ENCODE results near the gene SOX5.

Gene SOX5

GRCh38 chr12:23757541-23757962 lies 191.9 kb downstream of the SOX5 start:
- Histone ChIP-seq H3K27ac (ENCODE audit: low read length, poor library complexity, severe bottlenecking) (no peak overlapping the region), H2BK5ac (ENCODE audit: low read depth, low read length, poor library complexity, severe bottlenecking) (no peak overlapping the region), H2AFZ (ENCODE audit: low read depth, low read length) (no peak overlapping the region), H2AK5ac (ENCODE audit: low read length, severe bottlenecking) (no peak overlapping the region), H3K4ac (ENCODE audit: low read depth in 1 of 2, low read length in 2 of 2) (no peak overlapping the region), H3K27me3 (ENCODE audit: control insufficient read depth in 1 of 2, insufficient read depth in 1 of 2, low read length in 2 of 2) (no peaks in the 10 kb centered on the region), H3K4me1 (ENCODE audit: control insufficient read depth, insufficient read depth, low read depth, low read length) (no peaks in the 10 kb centered on the region), H2BK120ac (ENCODE audit: low read depth, low read length) (no peak overlapping the region), H3K14ac (ENCODE audit: low read length in 2 of 2) (no peak overlapping the region), H2BK15ac (ENCODE audit: low read depth, poor library complexity, severe bottlenecking) (no peak overlapping the region), H4K8ac (ENCODE audit: low read length) (no peak overlapping the region), H3K36me3 (ENCODE audit: control insufficient read depth in 1 of 2, insufficient read depth in 2 of 2, low read depth in 1 of 2, low read length in 2 of 2) (no peaks in the 10 kb centered on the region), H3K9me3 (ENCODE audit: control insufficient read depth, low read length) (no peaks in the 10 kb centered on the region), H3K9ac (ENCODE audit: low read length) (no peak overlapping the region), H4K91ac (ENCODE audit: low read length) (no peak overlapping the region), H3K79me1 (replicated peaks; ENCODE audit: low read length, poor library complexity, severe bottlenecking) (no peaks in the 10 kb centered on the region), H2BK12ac (ENCODE audit: low read length in 2 of 2) (no peak overlapping the region), H3K4me2 (ENCODE audit: low read length, poor library complexity, severe bottlenecking) (no peak overlapping the region), H3K23ac (ENCODE audit: low read length in 2 of 2) (no peak overlapping the region), H3K18ac (ENCODE audit: low read depth in 1 of 2, low read length in 2 of 2) (no peak overlapping the region), H3K4me3 (ENCODE audit: insufficient read depth in 1 of 2, low read depth in 1 of 2, low read length in 2 of 2) (no peak overlapping the region)
- 74% methylated on average over 1 of the region's 1 CpG for WGBS
- DNase-seq: no peak

- H2AFZ ChIP-seq (ENCODE audit: low read depth, low read length): no peak overlapping the region
- DNase-seq: no peak
- no peak overlapping the region for H2BK120ac ChIP-seq (ENCODE audit: low read depth, low read length)
- H3K27me3 ChIP-seq (ENCODE audit: control insufficient read depth in 1 of 2, insufficient read depth in 1 of 2, low read length in 2 of 2): no peaks in the 10 kb centered on the region
- H2BK5ac ChIP-seq (ENCODE audit: low read depth, low read length, poor library complexity, severe bottlenecking): no peak overlapping the region
- H3K4me2 ChIP-seq (ENCODE audit: low read length, poor library complexity, severe bottlenecking): no peak overlapping the region
- H3K14ac ChIP-seq (ENCODE audit: low read length in 2 of 2): no peak overlapping the region
- H3K36me3 ChIP-seq (ENCODE audit: control insufficient read depth in 1 of 2, insufficient read depth in 2 of 2, low read depth in 1 of 2, low read length in 2 of 2): no peaks in the 10 kb centered on the region
- H2BK15ac ChIP-seq (ENCODE audit: low read depth, poor library complexity, severe bottlenecking): no peak overlapping the region
- H2AK5ac ChIP-seq (ENCODE audit: low read length, severe bottlenecking): no peak overlapping the region
- H3K4me3 ChIP-seq (ENCODE audit: insufficient read depth in 1 of 2, low read depth in 1 of 2, low read length in 2 of 2): no peak overlapping the region
- H3K4me1 ChIP-seq (ENCODE audit: control insufficient read depth, insufficient read depth, low read depth, low read length): no peaks in the 10 kb centered on the region
- H4K8ac ChIP-seq (ENCODE audit: low read length): no peak overlapping the region
- no peak overlapping the region for H2BK12ac ChIP-seq (ENCODE audit: low read length in 2 of 2)
- H3K27ac ChIP-seq (ENCODE audit: low read length, poor library complexity, severe bottlenecking): no peak overlapping the region
- H3K23ac ChIP-seq (ENCODE audit: low read length in 2 of 2): no peak overlapping the region
- no peak overlapping the region for H3K4ac ChIP-seq (ENCODE audit: low read depth in 1 of 2, low read length in 2 of 2)
- WGBS: no CpG with 5 or more reads among the region's 2 CpGs
- no peak overlapping the region for H3K9ac ChIP-seq (ENCODE audit: low read length)
- no peaks in the 10 kb centered on the region for H3K9me3 ChIP-seq (ENCODE audit: control insufficient read depth, low read length)
- H3K79me1 ChIP-seq (replicated peaks; ENCODE audit: low read length, poor library complexity, severe bottlenecking): no peaks in the 10 kb centered on the region
- no peak overlapping the region for H3K18ac ChIP-seq (ENCODE audit: low read depth in 1 of 2, low read length in 2 of 2)
- H4K91ac ChIP-seq (ENCODE audit: low read length): no peak overlapping the region
Measured at GRCh38 chr12:23756416-23756815, 193.1 kb downstream of the SOX5 start.

- Histone ChIP-seq H3K4me2 (ENCODE audit: low read length, poor library complexity, severe bottlenecking) (no peak overlapping the region), H3K4me3 (ENCODE audit: insufficient read depth in 1 of 2, low read depth in 1 of 2, low read length in 2 of 2) (no peak overlapping the region), H3K36me3 (ENCODE audit: control insufficient read depth in 1 of 2, insufficient read depth in 2 of 2, low read depth in 1 of 2, low read length in 2 of 2) (no peaks in the 10 kb centered on the region), H2BK15ac (ENCODE audit: low read depth, poor library complexity, severe bottlenecking) (no peak overlapping the region), H4K8ac (ENCODE audit: low read length) (no peak overlapping the region), H2BK12ac (ENCODE audit: low read length in 2 of 2) (no peak overlapping the region), H3K9me3 (ENCODE audit: control insufficient read depth, low read length) (no peaks in the 10 kb centered on the region), H3K27me3 (ENCODE audit: control insufficient read depth in 1 of 2, insufficient read depth in 1 of 2, low read length in 2 of 2) (no peaks in the 10 kb centered on the region), H3K4ac (ENCODE audit: low read depth in 1 of 2, low read length in 2 of 2) (no peak overlapping the region), H3K14ac (ENCODE audit: low read length in 2 of 2) (no peak overlapping the region), H3K79me1 (replicated peaks; ENCODE audit: low read length, poor library complexity, severe bottlenecking) (no peaks in the 10 kb centered on the region), H2BK5ac (ENCODE audit: low read depth, low read length, poor library complexity, severe bottlenecking) (no peak overlapping the region), H3K27ac (ENCODE audit: low read length, poor library complexity, severe bottlenecking) (no peak overlapping the region), H3K4me1 (ENCODE audit: control insufficient read depth, insufficient read depth, low read depth, low read length) (no peaks in the 10 kb centered on the region), H3K18ac (ENCODE audit: low read depth in 1 of 2, low read length in 2 of 2) (no peak overlapping the region), H3K9ac (ENCODE audit: low read length) (no peak overlapping the region), H2BK120ac (ENCODE audit: low read depth, low read length) (no peak overlapping the region), H3K23ac (ENCODE audit: low read length in 2 of 2) (no peak overlapping the region), H2AK5ac (ENCODE audit: low read length, severe bottlenecking) (no peak overlapping the region), H4K91ac (ENCODE audit: low read length) (no peak overlapping the region), H2AFZ (ENCODE audit: low read depth, low read length) (no peak overlapping the region)
- WGBS: 85% methylated on average over 4 of the region's 5 CpGs
- no peak for DNase-seq
Measured at GRCh38 chr12:23753628-23754365, 195.7 kb downstream of the SOX5 start.

- 100% methylated on average over 2 of the region's 5 CpGs for WGBS
- no peak overlapping the region for H3K9ac ChIP-seq (ENCODE audit: low read length)
- no peak overlapping the region for H3K27ac ChIP-seq (ENCODE audit: low read length, poor library complexity, severe bottlenecking)
- no peak overlapping the region for H2BK5ac ChIP-seq (ENCODE audit: low read depth, low read length, poor library complexity, severe bottlenecking)
- H3K14ac ChIP-seq (ENCODE audit: low read length in 2 of 2): no peak overlapping the region
- H2AK5ac ChIP-seq (ENCODE audit: low read length, severe bottlenecking): no peak overlapping the region
- H2BK12ac ChIP-seq (ENCODE audit: low read length in 2 of 2): no peak overlapping the region
- no peaks in the 10 kb centered on the region for H3K4me1 ChIP-seq (ENCODE audit: control insufficient read depth, insufficient read depth, low read depth, low read length)
- no peak overlapping the region for H3K4me2 ChIP-seq (ENCODE audit: low read length, poor library complexity, severe bottlenecking)
- no peaks in the 10 kb centered on the region for H3K27me3 ChIP-seq (ENCODE audit: control insufficient read depth in 1 of 2, insufficient read depth in 1 of 2, low read length in 2 of 2)
- H2BK120ac ChIP-seq (ENCODE audit: low read depth, low read length): no peak overlapping the region
- no peaks in the 10 kb centered on the region for H3K9me3 ChIP-seq (ENCODE audit: control insufficient read depth, low read length)
- no peak overlapping the region for H3K23ac ChIP-seq (ENCODE audit: low read length in 2 of 2)
- no peaks in the 10 kb centered on the region for H3K36me3 ChIP-seq (ENCODE audit: control insufficient read depth in 1 of 2, insufficient read depth in 2 of 2, low read depth in 1 of 2, low read length in 2 of 2)
- H3K4ac ChIP-seq (ENCODE audit: low read depth in 1 of 2, low read length in 2 of 2): no peak overlapping the region
- DNase-seq: no peak
- no peak overlapping the region for H3K4me3 ChIP-seq (ENCODE audit: insufficient read depth in 1 of 2, low read depth in 1 of 2, low read length in 2 of 2)
- no peak overlapping the region for H2BK15ac ChIP-seq (ENCODE audit: low read depth, poor library complexity, severe bottlenecking)
- no peak overlapping the region for H4K91ac ChIP-seq (ENCODE audit: low read length)
- H2AFZ ChIP-seq (ENCODE audit: low read depth, low read length): no peak overlapping the region
- no peak overlapping the region for H4K8ac ChIP-seq (ENCODE audit: low read length)
- H3K18ac ChIP-seq (ENCODE audit: low read depth in 1 of 2, low read length in 2 of 2): no peak overlapping the region
- no peaks in the 10 kb centered on the region for H3K79me1 ChIP-seq (replicated peaks; ENCODE audit: low read length, poor library complexity, severe bottlenecking)
Measured at GRCh38 chr12:23752245-23752644, 197.2 kb downstream of the SOX5 start.
